Hematopoietic multipotent progenitor cell (in vitro differentiated cells): ENCODE measurements around the gene AGBL3. TPM values are rescaled to one million over a fixed set of nuclear protein-coding genes. Genes with fewer than 3 reads are reported as not detected.
A peak's percentile ranks its signal among the peaks of the same experiment; 100 is the strongest.
"Not testable (repeated sequence)": the region's sequence is repeated elsewhere in the genome, so short reads cannot be mapped to it uniquely, and the experiment has no call there.

ENCODE experiments used
- DNase-seq, 3 donors: peaks; one replicate each; pipeline ENCODE4 v3.0.0-alpha.2; 2011 to 2015; ENCODE audit warnings: low read depth in 2 of 3, low spot score in 2 of 3
- total RNA-seq: library from RNA; depleted of rRNA; stranded (reverse); fragments of >200 nt; gene quantifications from one replicate; pipeline ENCODE4 v1.2.3, GENCODE V29; 2012

AGBL3 gene
- total RNA-seq, 1 donor = 0.81 TPM

DNA sequence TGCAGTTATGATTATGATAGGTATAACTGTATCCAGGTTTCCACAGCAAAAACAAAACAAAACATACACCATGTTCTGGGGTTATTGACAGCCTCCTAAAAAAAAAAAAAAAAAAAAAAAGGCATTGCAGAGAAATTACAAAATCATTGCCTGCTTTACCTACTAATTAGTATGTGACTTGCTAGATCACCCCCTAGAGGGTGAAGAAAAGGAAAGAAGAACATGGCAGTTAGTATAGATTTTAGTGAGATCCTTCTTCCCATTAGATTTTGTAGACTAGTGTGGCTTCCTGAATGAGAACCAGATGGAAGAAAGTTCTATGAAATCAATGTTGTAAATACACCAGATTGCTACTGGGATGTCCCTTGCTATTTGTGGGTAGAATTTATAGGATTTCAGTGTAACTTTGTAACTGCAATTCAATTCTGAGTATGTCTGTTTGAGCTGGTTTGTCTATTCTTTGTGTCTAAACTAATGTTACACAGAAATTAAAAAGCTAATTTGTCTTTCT lies 24.0 kb upstream of the AGBL3 start:
- DNase-seq = peak in 1 of 3 donors; percentile 13

DNA sequence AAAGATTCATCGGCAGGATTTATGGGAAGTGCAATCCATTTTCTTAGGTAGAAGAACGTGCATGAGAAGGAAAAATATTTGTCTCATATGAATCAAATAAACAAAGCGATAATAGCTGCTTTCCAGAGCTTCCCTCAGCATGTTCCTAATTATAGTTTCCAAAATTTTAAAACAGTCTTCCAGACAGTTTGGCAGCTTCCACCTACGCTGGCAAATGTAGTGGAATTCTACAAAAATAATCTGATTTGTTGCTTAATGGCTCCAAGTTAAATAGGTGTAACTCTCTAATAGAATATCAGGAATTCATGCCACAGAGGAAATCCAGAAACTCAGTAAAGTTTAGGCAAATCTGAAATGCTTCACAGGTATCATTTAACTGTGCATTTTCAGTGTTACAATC lies 23.3 kb upstream of the AGBL3 start:
- no peak for DNase-seq

DNA sequence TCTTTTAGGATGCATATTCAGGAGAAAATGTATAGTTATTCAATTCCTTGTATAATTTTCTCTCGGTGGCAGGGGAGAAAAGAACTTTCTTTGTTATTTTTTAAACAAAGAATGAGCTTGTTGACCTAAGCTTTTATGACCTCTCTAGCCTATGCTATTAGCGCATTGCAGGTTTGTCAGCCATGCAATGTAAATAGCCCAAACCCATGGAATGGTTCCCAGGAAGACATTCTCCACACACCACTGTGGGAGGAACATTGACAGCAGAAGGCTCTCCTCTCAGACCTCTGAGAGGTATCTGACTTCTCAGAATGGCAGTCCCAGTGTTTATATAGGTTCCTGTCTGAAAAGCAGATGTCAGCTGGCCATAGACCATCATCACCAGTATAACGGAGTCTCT lies 19.6 kb upstream of the AGBL3 start:
- no peak for DNase-seq

DNA sequence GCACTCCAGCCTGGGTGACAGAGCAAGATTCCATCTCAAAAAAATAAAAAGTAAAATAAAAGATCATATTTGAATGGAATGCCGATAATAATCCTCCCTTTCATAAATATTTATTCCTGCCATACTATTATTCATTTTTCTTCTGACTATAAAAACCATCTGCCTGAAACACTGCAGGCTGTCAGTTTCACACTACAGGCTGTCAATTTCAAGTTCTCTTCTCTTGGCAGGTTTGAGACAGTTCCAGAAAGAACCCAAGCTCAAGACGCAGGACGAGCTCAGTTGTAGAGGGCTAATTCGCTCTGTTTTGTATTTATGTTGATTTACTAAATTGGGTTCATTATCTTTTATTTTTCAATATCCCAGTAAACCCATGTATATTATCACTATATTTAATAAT lies 18.2 kb upstream of the AGBL3 start:
- no peak for DNase-seq

DNA sequence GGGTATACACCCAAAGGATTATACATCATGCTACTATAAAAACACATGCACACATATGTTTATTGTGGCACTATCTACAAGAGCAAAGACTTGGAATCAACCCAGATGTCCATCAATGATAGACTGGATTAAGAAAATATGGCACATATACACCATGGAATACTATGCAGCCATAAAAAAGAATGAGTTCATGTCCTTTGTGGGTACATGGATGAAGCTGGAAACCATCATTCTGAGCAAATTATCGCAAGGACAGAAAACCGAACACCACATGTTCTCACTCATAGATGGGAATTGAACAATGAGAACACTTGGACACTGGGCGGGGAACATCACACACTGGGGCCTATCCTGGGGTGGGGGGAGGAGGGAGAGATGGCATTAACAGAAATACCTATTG lies 4.7 kb upstream of the AGBL3 start:
- not testable (repeated sequence) for DNase-seq

DNA sequence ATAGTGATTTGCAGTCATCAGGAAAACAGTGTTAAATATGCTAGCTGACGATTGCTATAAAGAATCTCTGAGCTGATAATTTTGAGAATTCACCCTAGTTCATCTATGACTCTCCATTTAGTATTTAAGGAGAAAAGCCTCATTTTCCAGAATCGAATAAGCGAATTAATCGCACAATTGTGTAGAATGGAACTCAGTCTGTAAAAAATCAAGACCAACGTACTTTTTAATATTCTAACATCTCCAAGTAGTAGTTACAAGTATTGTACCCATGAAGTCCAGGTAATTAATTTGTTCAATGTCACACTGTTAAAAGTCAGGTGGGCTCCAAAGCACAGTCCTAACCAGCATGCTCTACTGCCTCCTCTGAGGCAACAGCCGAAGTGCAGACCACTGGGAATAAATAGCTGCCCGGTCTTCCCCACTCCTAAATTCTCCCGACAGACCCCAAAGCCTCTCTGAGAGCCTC lies 380 bp upstream of the AGBL3 start:
- DNase-seq = no peak

DNA sequence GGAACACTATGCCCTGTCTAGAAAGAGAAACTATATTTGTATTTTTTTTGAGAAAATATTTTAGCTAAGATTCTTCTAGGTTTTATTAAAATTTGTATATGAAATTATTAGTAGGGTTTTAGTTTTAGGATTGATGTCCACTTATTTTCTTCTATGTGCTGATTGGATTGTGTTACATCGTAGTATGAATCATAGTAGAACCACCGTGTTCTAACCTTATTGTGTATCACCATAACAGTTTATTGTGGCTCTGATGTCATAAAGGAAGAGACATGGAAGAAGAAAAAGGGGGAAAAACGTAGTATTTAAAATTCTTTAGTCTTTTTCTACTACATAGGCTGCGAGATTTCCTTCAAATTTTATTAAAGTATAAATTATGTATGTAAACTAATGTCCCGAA lies 1.9 kb downstream of the AGBL3 start:
- DNase-seq = no peak

DNA sequence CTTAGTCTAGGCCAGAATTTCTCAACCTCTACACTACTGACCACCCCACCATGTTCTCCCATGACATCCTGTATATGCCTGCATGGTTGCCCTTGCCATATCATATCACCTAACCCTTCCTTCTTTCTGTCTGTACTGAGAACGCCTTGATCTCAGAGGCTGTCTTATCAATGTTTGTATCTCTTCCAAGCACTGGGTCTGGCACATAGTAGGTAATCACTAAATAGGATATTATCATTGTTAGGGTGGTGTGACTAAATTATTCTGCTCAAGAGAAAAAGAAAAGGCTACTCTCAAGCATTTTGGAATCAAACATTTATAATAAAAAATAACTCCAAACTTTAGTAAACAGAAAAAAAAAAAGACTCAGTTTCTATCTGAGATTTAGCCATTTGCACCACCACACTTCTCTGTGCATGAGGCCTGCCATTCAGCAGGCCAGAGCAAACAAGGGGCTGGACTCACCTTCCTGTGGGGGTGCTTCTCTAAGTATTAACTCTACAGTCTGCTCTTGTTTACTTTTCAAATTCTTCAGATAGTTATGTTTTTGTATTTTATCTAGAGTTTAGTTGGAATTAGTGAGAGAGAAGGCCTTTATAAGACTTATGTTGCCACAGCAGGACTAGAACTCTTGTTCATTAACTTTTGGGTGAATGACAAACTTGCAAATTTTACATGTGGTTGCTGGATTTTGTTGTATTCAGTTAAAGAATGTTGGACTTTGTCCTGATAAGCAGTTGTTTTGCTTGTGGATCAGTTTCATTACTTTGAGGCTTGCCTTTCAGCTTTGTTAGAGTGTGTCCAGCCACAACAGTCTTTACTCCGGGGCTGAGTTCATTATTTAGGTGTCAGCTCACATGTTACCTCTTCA lies 5.4 kb downstream of the AGBL3 start:
- DNase-seq = no peak

DNA sequence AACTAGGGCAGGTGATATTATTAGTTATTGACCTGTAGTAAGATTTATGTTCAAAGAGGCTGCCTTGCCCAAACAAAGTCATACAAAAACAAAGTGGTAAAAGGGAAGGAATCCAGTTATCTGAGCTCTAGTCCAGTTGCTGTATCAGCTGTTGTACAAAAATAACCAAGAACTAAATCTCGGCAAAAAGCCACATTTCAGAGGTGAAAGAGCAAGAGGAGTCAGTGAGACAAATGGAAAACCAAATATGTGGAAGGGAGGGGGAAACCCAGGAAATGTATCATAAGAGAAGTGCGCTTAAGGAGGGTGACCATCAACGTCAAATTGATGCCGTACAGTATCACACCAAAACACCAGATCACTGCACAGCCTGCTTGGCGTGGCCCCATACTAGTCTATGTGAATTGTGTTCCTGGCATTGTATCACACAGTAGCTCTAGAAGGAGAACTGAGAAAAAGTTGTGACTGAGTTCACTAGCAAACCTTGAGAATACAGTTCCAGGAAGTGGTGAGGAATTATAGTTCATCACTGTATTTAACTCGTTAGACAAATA lies 6.4 kb downstream of the AGBL3 start:
- DNase-seq = no peak

DNA sequence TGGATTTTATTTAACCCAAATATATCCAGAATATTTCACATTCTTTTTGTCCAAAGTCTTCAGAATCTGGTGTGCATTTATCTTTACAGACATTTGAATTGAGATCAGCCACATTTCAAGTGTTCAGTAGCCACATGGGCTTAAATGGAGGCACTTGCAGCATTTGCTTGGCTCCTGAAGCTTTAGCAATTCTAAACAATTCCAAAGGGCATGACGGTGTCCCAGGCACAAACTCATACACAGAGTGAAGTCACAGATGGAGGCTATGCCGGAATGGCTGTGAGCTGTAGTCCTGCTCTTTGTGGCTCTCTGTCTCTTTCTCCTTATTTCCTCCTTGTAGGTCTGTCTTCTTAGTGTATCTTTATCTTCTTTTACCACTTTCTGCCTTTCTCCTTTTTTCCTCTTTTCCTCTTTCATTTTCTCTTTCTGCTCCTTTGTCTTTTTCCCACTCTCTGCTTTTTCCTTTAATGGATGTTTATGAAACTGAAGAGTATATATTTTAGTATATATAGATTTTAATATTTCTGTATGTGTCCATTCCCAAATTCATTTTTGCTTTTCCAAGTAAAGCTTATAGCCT lies 7.7 kb downstream of the AGBL3 start:
- DNase-seq = no peak

DNA sequence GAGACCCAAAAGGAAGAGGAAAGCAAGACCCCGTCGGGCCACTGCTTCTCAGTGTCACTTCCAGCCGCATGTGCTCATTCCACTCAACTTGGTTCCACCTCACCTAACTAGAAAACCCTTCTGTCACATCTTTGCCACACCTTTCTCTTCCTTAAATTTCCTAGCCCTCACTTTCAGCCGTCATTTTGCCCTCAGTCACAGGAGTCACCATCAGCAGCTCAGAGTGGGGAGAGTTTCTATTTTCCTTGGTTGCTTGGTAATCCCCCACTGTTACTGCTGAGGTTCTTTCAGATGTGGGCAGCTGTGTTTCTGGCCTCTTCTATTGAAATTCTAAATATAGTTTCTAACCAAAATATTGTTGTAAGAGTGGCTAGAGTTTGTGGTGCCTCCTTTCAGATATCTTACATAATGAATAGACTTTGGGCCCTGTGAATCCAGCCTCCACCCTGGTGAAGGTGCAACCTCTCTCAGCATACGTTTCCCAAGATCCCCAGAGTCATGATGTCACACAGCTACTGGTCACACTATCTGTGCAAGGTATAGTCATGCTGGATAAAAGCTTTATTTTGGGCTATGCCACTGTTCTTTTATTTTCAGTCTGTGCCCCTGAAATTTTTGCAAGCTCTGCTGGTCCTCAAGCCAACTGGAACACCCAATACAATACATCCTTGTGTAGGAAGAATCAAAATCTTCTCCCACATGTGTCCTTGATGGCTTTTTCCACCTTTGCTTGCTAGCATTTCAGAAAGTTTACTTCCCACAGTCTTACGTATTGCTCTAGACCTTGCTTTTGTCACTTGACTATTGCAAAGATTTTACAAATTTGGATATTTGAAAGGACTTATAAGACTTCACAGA lies 9.2 kb downstream of the AGBL3 start:
- DNase-seq = no peak

DNA sequence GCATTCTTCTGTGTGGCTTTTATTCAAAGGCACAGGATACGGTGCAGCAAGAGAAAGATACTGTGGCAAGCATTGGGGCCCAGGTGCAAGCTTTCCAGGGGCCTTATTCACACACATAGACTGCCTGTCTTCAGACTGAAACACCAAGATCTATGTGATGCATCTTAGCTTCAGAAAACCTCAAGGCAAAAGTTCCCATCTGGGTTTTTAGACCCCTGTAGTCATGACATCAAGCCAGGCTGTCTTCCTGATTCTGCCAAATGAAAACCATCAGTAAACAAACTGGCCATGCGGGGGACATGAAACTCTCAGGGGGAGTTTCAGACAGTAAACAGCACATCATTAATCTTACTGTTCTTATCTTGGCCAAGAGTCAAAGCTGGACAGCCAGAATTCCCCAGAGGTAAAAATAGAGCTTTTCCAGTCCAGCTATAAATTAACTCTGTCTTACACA lies 9.8 kb downstream of the AGBL3 start:
- DNase-seq = no peak

DNA sequence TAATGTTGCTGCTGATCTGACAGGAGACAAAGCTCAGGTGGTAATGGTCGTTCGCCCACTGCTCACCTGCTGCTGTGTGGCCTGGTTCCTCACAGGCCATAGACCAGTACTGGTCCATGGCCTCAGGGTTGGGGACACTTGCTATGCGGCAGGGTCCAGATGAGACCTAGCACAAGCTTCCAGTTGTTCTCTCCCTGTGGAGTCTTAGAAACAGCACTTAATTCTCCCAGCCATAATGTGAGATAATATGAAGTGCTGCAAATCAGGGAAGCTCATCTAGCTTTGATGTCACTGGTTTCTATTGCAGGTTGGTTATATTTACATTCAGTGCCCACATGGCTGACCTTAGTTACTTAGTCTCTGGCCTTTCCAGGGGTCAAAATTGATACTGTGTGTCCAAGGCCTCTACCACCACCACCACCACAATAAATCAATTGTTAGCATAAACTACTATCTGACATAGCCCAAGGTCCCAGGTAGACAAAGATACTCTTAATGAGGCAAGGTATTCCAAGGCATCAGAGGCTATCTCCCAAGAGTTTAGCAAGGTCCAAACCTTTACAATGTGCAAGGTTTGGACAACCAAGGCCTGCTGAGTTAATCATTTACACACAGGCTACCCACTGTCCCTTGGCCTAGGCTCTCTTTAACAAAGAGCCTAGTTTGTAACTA lies 11.0 kb downstream of the AGBL3 start:
- no peak for DNase-seq

DNA sequence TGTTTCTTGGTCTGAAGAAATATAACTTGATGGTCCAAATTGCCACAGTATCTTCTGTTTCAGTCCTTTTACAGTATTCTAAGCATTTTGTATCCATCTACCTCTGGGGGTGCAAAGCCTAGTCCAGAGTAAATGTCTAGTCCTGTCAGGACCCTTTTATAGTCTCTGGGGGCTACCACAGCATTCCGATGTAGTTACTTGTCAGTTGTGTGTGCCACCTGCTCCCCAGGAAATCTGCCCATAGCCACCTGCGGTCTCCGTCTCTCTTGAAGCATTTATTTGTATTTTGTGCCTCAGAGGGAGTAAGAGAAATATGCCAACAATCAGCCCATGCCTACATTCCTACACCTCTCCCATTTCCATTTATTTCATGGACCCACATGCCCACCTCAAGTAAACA lies 12.8 kb downstream of the AGBL3 start:
- no peak for DNase-seq

DNA sequence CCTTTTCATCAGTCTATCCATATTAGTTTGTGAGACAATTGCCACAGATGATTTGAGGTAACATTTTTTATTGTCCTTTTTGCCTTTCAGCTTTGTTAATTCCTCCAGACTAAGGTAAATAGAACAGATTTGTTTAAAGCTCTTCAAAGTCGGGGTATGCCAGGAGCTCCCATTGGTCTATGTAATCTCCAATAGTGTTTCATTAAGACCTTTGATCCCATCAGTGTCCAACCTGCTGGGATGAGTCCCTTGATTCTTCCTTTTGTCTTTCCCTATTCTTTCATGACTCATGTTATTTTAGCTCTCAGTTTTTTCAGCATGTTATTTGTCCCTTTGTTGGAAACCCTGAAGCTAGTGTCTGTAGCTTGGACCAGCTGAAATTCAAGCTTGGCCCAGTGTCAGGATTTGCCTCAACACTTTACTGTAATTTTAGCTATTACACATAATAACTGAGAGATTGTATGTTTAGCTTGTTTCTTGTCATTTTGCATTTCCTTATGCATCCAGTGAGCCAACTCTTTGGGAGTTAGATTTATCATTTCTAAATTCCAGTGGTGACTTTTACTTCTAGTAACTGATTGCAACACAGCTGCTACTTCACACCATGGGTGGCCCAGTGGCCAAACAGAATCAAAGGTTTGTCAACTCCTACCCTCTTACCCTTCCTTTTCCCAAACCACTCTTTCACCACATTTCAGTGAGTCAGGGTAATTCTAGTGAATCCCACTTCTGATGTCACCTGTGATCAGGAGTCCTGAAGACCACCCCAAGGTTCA lies 15.3 kb downstream of the AGBL3 start:
- no peak for DNase-seq

DNA sequence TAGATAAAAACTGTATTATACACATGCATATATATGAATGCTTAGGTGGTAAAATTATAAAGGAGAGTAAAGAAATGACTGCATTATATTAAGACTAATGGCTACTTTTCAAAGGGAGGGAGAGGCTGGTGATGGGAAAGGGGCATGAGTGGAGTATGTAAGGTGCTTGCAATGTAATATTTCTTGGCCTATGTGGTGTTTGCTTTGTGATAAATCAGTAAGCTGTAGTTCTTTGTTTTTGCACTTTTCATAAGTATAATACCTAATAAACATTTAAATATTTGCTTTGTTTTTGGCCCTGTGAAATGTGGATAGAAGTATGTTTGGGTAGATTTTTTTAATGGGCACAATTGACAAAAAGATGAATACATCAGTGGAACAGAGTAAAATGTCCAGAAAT lies 25.9 kb downstream of the AGBL3 start:
- no peak for DNase-seq

DNA sequence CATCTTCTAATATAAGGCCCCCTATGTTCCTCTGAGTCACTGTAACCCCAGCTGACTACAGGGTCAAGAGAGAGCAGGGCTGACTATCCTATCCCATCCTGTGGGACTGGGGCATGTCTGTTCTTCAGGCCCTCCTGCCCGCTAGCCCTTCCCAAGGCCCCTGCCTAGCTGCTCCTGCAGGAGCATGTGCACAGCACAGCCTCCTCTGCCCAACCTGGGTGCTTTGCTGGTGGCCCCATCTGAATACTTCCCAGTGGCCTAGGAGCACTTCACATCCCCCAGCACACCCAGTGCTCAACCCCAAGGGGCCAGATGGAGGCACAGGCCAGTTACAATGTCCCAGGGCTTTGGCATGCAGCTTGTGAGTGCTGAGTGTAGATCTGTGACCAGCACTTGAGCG lies 37.3 kb downstream of the AGBL3 start:
- DNase-seq = no peak

DNA sequence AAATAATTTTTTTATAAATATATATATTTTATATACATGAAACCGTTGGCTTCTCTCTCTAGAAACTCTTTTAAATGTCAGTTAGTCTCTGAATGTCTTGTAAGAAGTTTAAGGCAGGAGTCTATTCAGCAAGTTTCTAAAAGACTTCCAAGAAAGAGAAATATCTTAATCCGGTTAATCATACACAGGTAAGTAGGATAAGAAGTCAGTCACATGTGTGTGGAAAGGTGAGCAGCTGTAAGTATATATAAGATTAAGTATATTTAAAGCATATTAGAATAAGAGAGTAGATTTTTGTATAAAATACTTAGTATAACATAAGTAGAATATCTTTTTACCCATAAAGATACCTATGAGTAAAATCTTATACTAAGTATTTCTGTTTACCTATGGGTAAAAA lies 48.9 kb downstream of the AGBL3 start:
- no peak for DNase-seq

DNA sequence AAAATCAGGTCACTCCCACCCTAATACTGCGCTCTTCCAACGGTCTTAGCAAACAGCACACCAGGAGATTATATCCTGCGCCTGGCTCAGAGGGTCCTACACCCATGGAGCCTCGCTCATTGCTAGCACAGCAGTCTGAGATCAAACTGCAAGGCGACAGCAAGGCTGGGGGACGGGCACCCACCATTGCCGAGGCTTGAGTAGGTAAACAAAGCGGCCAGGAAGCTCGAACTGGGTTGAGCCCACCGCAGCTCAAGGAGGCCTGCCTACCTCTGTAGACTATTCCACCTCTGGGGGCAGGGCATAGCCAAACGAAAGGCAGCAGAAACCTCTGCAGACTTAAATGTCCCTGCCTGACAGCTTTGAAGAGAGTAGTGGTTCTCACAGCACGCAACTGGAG lies 80.7 kb downstream of the AGBL3 start:
- not testable (repeated sequence) for DNase-seq

DNA sequence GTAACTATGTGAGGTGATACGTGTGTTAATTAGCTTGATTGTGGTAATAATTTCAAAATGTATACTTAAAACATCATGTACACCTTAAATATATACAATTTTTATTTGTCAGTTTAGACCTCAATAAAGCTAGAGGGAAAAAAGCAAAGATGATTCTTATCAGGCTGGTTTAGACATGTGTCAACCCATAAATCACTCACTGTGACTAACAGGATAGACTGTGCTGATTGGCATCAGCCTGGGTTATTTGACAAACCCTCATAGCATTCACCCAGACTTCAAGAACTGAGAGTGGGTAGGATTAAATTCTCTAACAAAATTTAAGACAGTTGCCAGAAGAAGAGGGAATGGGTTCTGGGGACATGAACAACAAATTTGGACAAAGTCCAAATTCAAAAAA lies 87.8 kb downstream of the AGBL3 start:
- no peak for DNase-seq
